ENCODE results near the gene PTPRD.

PTPRD gene

DNA sequence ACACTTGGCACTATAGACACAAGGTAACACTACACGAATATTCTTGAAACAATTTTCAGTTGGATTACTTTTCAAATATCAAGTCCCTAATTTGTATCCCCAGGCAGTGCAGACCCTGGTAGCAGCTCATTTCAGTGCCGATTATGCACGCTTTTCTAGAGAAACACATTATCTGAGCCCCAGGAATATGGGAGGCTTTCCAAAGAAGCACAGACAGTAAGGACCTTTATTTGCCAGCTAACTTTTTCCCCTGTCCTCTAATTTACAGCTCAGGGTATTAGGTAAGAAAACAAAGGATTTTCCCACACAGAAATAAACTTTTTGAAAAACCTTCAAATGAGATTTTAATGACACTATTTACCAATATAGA is 1961.0 kb downstream of the PTPRD start:
- DNase-seq = no peak

DNA sequence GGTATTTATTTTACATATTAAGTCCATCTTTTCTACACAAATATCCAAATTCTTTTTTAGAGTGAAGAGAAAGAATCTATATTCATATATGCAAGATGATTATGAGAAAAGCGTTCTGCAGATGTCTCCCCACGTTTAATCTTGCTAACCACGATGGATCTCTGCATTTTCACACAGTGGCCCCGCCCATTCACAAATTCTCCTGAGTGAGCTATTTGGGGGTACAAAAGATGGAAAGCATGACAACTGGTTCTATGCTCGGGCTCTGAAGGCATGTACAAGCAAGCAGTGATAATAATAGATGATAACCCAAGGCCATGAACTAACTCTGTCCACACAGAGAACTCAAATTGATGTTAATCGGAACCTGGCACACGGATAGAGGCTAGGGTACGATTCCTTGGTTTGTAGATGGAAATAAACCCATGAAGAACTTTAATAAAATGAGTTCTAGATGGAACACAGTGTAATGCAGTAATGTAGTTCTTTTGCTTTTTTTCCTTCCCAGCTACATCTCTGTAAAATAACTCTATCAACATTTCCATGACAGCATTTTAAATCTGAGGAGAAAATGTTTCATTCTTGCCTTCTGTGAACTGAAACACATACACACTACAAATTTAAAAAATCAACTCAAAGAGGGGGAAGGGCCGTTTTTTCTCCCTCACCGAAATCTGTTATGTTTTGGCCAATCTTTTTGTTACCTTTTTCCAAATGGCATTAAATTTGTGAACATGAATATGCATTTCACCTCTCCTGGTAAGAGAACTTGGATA is 1961.5 kb downstream of the PTPRD start:
- DNase-seq = no peak

DNA sequence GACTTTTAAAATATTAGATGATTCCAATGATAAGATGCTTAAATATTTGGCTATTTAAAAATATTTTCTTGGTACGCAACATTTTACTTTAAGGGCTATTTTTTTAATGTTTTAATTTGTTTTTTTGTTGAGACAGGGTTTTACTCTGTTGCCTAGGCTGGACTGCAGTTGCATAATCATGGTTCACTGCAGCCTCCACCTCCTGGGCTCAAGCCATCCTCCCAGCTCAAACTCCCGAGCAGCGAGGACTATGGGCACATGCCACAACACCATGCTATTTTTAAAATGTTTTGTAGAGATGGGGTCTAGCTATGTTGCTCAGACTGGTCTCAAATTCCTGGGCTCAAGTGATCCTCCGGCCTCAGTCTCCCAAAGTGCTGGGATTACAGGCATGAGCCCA is 1963.0 kb downstream of the PTPRD start:
- no peak for DNase-seq

DNA sequence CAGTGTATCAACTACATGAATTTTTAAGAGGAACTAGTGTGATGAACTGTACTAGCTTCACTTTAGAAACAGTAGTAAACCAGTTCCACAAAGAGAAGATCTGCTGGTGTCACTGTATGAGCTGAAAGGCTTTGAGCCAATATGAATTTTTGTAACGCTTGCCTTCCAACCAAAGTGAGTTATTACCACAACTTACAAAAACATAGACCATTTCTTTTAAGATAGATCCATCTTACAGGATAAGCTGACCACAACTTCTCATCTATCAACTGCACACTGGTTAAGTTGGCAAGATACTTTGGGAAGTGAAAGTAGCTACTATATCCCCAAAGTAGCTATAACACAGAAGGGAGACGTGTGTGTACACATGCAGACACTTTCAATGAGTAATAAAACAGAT is 1963.6 kb downstream of the PTPRD start:
- DNase-seq = peak; percentile 42

DNA sequence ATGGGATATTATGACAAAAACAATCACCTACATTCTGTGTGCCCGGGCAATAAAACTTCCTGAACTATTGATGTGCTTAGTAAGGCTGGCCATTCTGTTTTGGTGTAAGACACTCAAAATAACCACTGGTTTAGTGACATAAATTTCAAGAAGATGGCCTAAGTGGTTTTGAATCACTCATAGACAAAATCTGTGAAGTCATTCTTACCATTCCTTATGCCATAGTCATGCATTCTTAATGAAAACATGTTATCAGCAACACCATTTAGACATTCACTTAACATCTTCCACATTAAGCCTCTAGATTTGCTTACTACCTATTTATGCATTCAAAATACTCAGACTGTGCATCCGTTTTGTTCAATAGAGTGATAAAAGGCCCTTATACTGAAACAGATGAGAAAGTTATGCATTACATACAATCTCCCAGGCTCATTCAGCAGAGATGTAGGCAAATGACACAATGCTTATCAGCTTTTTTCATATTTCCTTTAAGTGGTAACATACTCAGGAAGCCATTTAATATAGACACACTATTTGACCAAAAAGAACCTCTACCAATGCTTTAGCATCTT is 1964.4 kb downstream of the PTPRD start:
- peak; percentile 78 for DNase-seq

DNA sequence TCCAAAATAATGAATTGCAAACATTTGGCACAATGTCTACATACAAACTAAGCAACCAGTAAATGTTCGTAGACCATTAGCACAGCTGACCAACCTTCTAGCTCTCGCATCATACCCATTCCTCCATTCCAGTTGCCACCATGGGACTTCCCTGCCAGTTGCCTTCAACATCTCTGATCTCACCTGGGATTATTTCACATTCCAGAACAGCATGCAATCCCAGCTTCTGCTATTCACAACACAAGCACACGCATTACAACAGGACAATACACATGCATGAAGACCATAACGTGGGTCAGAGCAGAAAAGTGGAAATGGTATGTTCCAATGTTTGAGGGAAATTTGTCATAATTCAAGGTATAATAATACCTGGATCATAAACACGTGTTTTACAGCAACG is 1965.0 kb downstream of the PTPRD start:
- no peak for DNase-seq

DNA sequence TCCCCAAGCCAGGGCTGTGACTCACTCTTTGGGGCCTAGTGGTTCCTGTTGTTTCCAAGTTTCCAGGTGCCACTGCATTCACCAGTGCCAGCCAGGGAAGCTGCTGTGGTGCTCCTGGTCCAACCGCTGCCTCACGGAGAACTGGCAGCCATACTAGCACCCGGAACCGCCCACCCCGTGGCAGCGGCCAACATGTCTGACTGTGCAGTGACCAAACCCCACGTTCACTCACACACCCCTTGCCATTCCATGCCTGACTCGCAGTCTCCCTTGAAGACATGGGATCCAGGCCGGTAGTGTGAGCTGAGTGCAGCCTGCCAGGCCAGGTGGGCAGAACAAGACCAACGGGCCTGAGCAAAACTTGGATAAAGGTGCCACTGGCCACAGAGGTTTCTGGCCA is 1968.2 kb downstream of the PTPRD start:
- no peak for DNase-seq

DNA sequence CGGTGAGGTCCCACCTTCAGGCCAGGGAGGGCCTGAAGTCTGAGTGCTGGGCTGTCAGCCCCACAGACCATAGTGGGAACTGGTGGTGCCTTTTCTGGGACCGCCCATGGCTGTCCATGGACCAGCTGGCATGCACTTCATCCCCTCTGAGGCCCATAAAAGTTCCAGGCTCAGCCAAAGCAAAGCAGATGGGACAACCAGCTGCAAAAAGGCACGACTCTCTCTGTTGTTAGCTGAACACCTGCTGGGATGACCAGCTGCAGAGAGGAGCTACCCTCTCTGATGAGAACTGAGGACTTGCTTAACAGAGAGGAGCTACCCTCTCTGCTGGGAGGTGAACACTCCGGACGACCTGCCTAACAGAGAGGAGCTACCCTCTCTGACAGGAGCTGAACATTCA is 1968.9 kb downstream of the PTPRD start:
- DNase-seq = no peak

DNA sequence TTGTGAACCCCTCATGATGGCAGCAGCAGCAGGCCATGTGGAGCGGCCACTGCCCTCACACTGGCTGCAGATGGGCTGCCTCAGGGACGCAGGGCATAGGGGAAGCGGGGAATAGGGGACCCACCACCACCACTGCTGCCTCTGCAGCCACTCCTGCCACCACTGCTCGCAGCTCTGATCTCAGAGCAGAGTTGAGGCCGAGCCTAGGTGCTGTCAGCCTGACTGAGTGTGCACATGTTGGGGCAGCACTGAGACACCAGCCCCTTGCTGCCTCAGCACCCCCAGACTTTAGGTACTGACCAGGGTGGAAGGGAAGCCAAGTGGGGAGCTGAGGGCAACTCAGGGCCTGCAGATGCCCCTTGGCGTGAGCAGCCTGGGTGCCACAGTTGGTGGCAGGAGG is 1969.3 kb downstream of the PTPRD start:
- no peak for DNase-seq

DNA sequence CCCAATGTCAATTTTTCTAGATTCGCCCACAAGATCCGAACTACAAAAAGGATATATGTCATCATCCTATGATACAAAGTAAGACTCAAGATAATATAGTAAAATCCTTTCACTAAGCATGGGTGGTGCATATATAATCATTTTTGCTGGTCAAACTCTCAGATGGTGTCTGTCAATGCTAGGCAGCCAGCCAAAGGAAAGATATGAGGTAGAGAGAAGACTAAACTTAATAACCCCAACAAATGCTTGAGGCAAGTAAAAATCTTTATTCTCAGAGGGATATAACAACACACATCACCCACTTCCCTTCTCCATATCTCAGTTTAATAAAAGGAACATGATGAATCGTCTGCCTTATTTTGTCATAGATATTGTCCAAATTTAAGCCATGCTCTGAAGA is 1972.0 kb downstream of the PTPRD start:
- DNase-seq = no peak

DNA sequence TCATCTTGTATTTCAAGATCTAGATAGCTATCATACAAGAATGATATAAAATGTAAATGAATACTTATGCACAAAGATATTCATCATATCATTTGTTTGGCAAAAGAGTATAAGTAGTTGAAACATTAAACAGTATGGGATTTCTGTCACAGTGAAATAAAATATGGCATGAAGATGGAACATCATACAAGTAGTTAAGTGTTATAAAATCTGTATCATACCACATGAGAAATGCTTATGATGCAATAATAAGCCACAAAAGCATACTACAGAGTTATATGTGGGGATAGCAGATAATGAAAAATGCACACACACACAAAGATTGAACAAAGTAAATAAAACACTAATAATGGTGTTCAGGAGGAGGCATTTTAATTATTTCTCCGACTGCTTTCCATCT is 1975.2 kb downstream of the PTPRD start:
- DNase-seq = peak; percentile 70

DNA sequence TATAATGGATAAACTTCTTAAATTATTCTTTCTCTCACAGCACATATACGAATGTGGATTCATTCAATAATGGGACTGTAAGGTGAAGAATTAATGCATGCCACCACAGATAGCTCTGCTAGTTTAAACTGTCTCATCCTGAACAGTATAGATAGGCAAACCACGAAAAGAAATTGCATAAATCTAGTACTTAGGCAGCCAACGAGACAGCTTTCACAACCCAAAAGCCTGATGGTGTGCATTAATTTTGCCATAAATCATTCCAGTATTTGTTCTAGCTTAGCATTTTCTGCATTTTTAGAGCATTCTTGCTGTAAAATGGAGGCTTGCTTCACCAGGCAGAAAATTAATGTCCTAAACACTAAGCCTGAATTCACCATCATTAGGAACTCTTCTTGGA is 1979.0 kb downstream of the PTPRD start:
- DNase-seq = peak; percentile 87

DNA sequence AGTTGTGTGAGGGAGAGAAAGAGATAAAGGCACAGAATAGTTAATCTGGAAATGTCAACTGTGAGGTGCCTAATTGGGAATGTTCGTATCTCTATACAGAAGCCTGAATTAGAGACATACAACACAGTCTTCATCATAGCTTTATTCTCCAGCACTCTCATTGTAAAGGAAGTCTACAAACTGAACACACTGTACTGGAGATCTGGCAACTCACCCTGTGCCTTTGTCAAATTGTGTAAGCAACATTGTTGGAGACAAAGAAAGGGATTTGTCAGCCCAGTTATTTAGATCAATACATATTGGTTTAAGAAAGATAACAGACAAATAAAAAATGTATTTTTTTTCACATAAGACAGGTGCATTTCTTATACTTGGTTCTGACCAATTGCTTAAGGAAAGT is 1980.3 kb downstream of the PTPRD start:
- DNase-seq = no peak

DNA sequence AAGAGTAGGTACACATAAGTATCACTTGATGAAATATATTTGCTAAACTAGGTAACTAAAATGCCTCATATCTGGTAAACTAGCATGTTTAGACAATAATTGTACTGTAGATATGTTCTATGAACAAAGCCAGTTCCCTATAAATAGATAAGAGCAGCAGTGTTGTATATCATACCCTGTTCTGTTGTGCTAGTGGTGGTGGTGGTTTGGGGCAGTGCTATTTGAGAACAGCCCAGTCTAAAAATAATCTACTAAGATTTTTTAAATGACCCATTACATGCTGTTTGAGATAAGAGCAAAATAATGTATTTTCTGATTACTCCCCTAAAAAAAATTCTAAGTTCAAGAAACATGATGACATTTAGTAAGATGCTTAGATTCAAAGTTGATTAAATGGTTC is 1984.0 kb downstream of the PTPRD start:
- DNase-seq = no peak

DNA sequence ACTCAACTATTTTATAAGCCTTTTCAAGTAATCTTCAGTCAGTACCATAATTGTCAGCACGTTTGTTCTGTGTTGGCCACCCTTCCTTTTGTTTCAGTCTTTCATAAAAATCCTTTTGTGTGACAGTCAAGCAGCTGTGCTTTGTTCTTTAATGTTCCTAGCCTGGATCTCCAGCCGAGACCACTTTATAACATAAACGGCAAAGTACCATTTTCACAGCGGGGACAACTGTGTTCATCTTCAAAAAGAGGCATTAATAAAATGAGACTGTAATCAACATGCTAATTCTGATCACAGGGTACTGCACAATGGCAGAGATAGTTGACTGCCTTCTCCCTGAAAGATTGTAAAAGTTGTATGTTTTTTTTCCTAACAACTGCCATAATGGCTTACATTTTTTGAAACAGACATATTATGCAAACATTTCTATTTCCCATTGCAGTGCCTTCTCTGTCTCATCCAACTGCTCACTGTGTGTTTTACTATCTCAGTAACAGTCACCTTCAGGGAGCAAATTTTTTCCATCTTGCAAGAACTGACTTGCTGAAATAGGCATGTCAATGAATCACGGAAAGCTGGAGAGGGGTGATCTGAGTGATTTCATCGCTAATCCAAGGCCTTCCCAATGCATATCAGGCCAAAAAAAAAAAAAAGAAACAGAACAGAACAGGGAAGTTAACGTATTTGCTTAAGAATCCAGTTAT is 1984.7 kb downstream of the PTPRD start:
- DNase-seq = peak; percentile 63

DNA sequence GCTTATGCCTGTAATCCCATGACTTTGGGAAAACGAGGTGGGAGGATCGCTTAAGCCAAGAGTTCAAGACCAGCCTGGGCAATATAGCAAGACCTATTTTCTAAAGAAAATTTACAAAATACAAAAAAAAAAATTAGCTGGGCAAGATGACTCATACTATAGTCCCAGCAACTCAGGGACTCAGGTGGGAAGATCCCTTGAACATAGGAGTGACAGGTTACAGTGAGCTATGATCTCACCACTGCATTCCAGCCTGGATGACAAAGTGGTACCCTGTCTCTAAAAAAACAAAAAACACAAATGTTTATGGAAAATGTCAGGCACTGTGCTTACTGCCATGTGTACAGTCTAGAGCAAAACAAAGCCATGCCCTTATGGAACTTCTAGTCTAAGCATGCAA is 1989.9 kb downstream of the PTPRD start:
- no peak for DNase-seq

DNA sequence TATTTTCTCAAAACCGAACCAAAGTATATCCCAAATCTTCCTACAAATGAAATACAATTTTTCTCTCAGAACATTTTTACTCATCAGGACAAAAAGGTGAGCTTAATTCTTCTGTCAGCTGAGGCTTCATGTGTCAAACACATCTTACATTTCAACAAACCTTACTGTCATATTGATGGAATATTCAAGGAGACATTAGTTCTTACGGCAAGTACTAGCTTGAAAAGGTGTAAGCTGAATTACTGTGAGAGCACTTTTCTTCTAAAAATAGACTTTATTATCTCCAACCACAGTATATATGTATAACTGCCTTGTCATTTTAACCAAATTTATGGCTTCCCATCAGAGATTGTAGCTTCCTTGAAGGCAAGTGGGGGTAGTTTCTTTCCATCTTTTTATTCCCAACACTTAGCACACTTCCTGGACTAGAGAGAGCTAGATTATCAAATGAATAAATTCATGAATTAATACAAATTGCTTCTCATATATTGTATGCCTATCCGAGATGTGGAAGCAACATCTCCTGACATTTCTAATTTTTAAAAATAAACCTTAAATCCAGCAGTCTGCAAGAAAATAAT is 1990.5 kb downstream of the PTPRD start:
- DNase-seq = no peak

DNA sequence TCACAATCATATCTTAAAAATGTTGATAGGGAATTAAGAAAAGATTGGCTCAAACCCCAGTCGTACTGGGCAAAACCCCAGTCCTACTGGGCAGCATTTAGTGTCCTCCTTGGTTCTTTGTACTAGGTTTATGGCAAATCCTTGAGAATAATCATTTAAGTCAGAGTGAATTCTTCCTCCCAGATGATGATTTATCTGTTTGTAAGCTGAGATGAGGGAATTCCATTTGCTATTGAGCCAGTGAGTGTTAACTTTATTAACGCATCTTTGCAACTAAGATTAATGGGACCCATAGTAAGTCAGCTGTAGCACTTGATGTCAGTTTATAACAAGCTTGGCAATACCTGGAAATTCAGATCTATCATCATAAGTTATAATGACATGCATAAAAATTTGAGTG is 1991.4 kb downstream of the PTPRD start:
- peak; percentile 7 for DNase-seq

DNA sequence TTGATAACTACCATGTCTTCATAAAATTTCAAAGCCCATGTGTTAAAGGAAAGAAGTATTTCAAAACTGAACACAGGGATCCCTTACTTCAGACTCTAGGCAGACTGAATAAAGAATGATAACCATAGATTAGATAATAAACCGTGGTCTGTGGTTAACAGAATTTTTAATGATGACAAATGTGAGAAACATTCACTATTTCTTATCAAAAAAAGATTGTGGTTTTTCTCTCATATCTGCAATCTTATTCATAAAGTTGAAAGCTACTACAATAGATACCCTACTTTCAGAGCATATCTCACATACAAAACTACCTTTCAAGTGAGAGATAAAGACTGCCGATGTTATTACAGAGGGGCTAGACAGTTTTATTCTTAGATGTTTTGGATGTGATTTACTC is 1996.4 kb downstream of the PTPRD start:
- peak; percentile 32 for DNase-seq

DNA sequence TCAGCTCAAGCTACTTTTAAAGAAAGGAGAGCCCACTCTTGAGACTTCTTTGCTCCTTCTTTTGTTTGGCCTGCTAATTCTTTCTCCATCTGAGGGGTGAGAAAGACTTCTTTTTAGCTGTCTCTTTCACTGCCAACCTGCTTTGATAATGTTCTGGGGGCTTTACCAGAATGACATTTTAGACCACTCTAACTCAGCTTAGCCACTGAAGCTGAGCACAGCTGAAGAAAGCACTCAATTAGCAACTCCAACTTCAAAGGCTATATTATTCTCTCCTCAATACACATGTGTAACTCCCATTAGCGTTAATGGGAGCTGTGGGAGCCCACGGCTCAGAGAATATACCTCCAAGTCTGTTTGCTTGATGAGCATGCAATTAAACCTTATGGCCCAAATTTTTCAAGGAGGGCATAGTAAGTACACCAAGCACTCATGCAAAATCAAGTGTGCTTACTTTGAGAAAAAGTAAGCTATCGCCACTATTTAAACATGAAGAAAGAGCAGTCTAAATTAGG is 1997.8 kb downstream of the PTPRD start:
- DNase-seq = no peak

DNA sequence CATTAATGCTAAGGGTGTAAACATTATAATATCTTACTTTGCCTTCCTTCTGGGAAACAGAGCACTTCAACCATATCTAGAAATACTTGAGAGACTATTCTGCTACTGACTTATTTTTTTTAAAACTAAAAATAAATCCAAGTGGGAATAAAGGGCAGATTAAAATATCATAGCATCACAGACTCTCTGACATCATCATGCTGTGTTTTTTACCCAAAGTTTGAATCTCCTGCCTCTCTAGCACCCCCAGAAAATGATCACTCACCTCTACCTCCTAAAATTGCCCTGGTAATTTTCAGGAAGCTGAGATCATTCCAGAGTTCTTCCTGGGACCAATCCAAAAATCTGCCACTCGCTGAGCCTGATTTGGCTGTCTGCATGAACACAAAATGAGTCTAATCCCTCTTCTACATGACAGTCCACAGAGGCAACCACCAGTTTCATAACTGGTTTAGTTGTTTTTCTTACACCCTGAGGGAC is 1999.4 kb downstream of the PTPRD start:
- peak; percentile 17 for DNase-seq

DNA sequence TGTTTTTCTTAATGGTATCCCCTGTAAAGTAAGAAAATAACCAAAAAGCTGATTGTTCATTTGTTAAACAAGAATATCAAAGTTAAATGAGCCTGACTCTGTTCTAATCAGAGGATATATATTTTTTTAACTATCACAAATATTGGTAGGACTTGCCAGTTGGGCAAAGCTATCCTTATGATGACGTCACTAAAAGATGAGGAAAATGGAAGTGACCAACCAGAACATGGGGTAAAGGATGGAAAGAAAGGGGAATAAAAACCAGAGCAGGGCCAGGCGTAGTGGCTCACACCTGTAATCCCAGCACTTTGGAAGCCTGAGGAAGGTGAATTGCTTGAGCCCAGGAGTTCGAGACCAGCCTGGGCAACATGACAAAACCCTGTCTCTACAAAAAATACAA is 2001.6 kb downstream of the PTPRD start:
- DNase-seq = no peak

DNA sequence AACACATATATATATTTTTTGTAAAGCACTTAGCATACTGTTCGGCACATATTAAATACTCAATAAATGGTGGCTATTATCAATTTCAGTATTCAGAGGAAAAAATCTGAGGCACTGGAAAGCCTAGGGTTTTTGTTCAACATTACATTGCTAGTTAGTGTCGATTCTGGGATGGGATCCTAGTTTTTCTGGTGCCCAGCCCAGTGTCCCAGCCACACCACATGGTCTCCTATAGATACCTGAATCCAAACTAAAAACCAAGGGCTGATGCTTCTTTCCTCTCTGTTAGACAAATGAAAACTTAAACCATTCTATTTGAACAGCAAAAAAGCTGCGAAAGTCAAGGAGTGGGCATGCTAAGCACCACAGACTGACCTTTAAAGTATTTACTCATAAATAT is 2002.5 kb downstream of the PTPRD start:
- DNase-seq = no peak

DNA sequence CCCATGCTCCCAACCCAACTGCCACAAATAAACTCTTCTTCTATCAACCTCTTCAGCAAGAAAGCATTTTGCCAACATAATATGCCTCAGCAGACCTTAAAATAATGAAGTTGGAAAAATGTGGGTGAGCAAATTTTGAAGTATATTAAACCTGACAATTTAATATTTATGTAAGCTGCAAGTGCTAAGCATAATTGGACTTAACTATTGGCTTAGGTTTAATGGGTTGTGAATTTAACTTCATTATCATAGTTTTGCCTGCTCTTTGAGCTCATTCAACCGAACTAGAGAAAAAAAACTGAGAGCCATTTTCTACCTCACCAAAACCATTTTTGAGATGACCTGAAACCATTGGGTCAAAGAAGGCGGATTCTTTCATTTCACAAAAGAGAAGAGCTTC is 2007.7 kb downstream of the PTPRD start:
- no peak for DNase-seq
